ENCODE measurements around the gene SENP7. TPM values are rescaled to one million over a fixed set of nuclear protein-coding genes. Genes with fewer than 3 reads are reported as not detected.

Gene SENP7
- polyA plus RNA-seq, 1 of the 3 experiments (the other 2 are of a cell fraction) = 2.7 TPM

DNA sequence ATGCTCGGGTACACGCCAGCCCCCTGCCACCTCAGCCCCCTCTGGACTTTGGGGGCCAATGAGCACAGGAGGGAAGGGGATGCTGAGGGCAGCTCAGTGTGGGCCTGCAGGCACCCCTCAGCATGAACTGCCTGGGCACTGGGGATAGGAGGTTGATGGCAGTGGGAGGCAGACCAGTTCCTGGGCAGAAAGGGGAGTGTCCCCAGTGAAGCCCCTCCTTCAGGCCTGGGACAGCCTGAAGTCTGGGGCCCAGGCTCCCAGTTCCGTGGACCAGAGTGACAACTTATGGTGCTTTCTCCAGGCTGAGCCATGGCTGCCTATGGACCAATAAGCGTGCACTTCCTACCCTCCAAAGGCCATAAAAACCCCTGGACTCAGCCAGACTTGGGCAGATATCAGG, 129.4 kb downstream of the SENP7 start:
- Histone ChIP-seq H3K27ac (ENCODE audit: low read depth in 2 of 2, low read length in 1 of 2) (no peak overlapping the region), H2AFZ (ENCODE audit: low read depth) (no peak overlapping the region), H3K36me3 (replicated peaks in 1 of 2; ENCODE audit: control insufficient read depth in 1 of 2, insufficient read depth in 2 of 2, low read length in 1 of 2) (peaks cover 0 to 15% of the 10 kb centered on the region in 2 experiments), H3F3A (replicated peaks; ENCODE audit: insufficient read depth) (peaks cover 10% of the 10 kb centered on the region), H3K4me2 (no peak overlapping the region), H3K9me2 (no peaks in the 10 kb centered on the region), H4K20me1 (ENCODE audit: insufficient read depth) (no peaks in the 10 kb centered on the region), H3K27me3 (ENCODE audit: insufficient read depth) (no peaks in the 10 kb centered on the region), H3K79me2 (ENCODE audit: insufficient read depth) (peaks cover 11% of the 10 kb centered on the region; the same call in 1 of the 2 replicates), H3K4me1 (ENCODE audit: control insufficient read depth in 1 of 2, insufficient read depth in 2 of 2, low read depth in 1 of 2, low read length in 1 of 2) (peaks cover 0 to 8% of the 10 kb centered on the region in 2 experiments; a peak in 1 of 4 replicates), H3K9ac (no peak overlapping the region), H3K4me3 (ENCODE audit: low read depth in 2 of 2, low read length in 1 of 2) (no peak overlapping the region), H3K9me3 (peaks cover 14% of the 10 kb centered on the region)
- 93% methylated on average over 2 of the region's 4 CpGs for WGBS (ENCODE audit: low lambda C conversion rate)
- ChIA-PET CTCF (interaction anchor here (1.0 kb wide), 1 partner anchor 9 kb away, joined by 3 read pairs; no protein-coding TSS in a partner anchor), POLR2A (interaction anchor here (0.7 kb wide), 1 partner anchor 749 kb away, joined by 3 read pairs; no protein-coding TSS in a partner anchor)
- TF ChIP-seq EP300 (IDR thresholded peaks at IDR 0.05; ENCODE audit: borderline replicate concordance in 1 of 2, low read depth in 1 of 2, low read length in 1 of 2) (no peak), USF2 (IDR thresholded peaks at IDR 0.05; ENCODE audit: borderline replicate concordance, low read depth, low read length) (no peak), JUND (IDR thresholded peaks at IDR 0.05) (no peak), FOSL2 (IDR thresholded peaks at IDR 0.05; ENCODE audit: borderline replicate concordance, low read depth) (no peak), FOXM1 (IDR thresholded peaks at IDR 0.05; ENCODE audit: low read depth) (no peak), TCF12 (IDR thresholded peaks at IDR 0.05) (no peak), MAX (IDR thresholded peaks at IDR 0.05; ENCODE audit: low read depth) (no peak), MXI1 (IDR thresholded peaks at IDR 0.05; ENCODE audit: low read depth, low read length) (no peak), RAD21 (IDR thresholded peaks at IDR 0.05; ENCODE audit: low read length) (no peak), FOXJ3 (CRISPR knock-in tag; IDR thresholded peaks at IDR 0.05) (no peak), CHD2 (IDR thresholded peaks at IDR 0.05; ENCODE audit: low read length, partially characterized antibody) (no peak)
- DNase-seq = no peak

DNA sequence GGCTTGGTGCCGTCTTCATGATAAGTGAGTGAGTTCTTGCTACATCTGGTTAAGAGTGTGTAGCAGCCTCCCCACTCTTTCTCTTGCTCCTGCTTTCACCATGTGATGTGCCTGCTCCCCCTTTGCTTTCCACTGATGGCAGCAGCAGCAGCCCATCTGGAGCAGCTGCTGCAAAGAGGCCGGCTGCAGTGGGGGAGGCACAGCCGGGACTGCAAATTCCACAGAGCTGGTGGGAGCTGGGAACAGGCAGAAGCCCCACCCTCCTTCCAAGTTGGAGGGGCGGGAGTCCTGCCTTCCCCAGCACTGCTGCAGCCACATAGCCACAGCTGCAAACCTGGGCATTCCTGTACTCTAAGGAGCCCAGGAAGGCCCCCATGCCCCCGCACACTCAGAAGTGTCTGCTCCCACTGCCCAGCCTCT, 129.8 kb downstream of the SENP7 start:
- no peak for DNase-seq
- Histone ChIP-seq H3K27me3 (ENCODE audit: insufficient read depth) (no peaks in the 10 kb centered on the region), H3K36me3 (replicated peaks in 1 of 2; ENCODE audit: control insufficient read depth in 1 of 2, insufficient read depth in 2 of 2, low read length in 1 of 2) (peaks cover 0 to 18% of the 10 kb centered on the region in 2 experiments), H3K4me3 (ENCODE audit: low read depth in 2 of 2, low read length in 1 of 2) (no peak overlapping the region), H3K9me3 (peaks cover 14% of the 10 kb centered on the region), H3K9me2 (no peaks in the 10 kb centered on the region), H3F3A (replicated peaks; ENCODE audit: insufficient read depth) (peaks cover 10% of the 10 kb centered on the region), H3K9ac (no peak overlapping the region), H2AFZ (ENCODE audit: low read depth) (no peak overlapping the region), H3K27ac (ENCODE audit: low read depth in 2 of 2, low read length in 1 of 2) (no peak overlapping the region), H3K4me2 (no peak overlapping the region), H3K79me2 (ENCODE audit: insufficient read depth) (peaks cover 9% of the 10 kb centered on the region; the same call in 1 of the 2 replicates), H3K4me1 (ENCODE audit: control insufficient read depth in 1 of 2, insufficient read depth in 2 of 2, low read depth in 1 of 2, low read length in 1 of 2) (peaks cover 0 to 8% of the 10 kb centered on the region in 2 experiments; a peak in 1 of 4 replicates), H4K20me1 (ENCODE audit: insufficient read depth) (no peaks in the 10 kb centered on the region)
- POLR2A ChIA-PET = no interaction called here
- CTCF ChIA-PET = interaction anchor here (0.7 to 1.8 kb wide), 2 partner anchors 12 to 320 kb away, joined by 3 to 4 read pairs; no protein-coding TSS in a partner anchor
- WGBS (ENCODE audit: low lambda C conversion rate) = 67% methylated on average over 3 of the region's 5 CpGs
- TF ChIP-seq CHD2 (IDR thresholded peaks at IDR 0.05; ENCODE audit: low read length, partially characterized antibody) = no peak
- no peak for TF ChIP-seq GABPA (IDR thresholded peaks at IDR 0.05; ENCODE audit: low read depth)
- no peak for TF ChIP-seq FOXJ3 (CRISPR knock-in tag; IDR thresholded peaks at IDR 0.05)
- TF ChIP-seq FOXM1 (IDR thresholded peaks at IDR 0.05; ENCODE audit: low read depth) = no peak
- TF ChIP-seq GATA2 (CRISPR knock-in tag; IDR thresholded peaks at IDR 0.05) = no peak
- TF ChIP-seq USF1 (IDR thresholded peaks at IDR 0.05; ENCODE audit: borderline replicate concordance, low read depth) = no peak
- TF ChIP-seq TCF12 (IDR thresholded peaks at IDR 0.05) = no peak
- no peak for TF ChIP-seq USF2 (IDR thresholded peaks at IDR 0.05; ENCODE audit: borderline replicate concordance, low read depth, low read length)
- TF ChIP-seq, protein P1, sequence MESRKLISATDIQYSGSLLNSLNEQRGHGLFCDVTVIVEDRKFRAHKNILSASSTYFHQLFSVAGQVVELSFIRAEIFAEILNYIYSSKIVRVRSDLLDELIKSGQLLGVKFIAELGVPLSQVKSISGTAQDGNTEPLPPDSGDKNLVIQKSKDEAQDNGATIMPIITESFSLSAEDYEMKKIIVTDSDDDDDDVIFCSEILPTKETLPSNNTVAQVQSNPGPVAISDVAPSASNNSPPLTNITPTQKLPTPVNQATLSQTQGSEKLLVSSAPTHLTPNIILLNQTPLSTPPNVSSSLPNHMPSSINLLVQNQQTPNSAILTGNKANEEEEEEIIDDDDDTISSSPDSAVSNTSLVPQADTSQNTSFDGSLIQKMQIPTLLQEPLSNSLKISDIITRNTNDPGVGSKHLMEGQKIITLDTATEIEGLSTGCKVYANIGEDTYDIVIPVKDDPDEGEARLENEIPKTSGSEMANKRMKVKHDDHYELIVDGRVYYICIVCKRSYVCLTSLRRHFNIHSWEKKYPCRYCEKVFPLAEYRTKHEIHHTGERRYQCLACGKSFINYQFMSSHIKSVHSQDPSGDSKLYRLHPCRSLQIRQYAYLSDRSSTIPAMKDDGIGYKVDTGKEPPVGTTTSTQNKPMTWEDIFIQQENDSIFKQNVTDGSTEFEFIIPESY (IDR thresholded peaks at IDR 0.05; ENCODE audit: borderline replicate concordance, low read depth) = no peak
- TF ChIP-seq RXRA (IDR thresholded peaks at IDR 0.05; ENCODE audit: borderline replicate concordance, low read depth) = no peak
- no peak for TF ChIP-seq RCOR1 (IDR thresholded peaks at IDR 0.05; ENCODE audit: low read length)
- no peak for TF ChIP-seq REST (IDR thresholded peaks at IDR 0.05; ENCODE audit: low read depth, low read length)

All from SK-N-SH (cell line).